ENCODE results near the gene PBX4. TPM values are rescaled to one million over a fixed set of nuclear protein-coding genes. Genes with fewer than 3 reads are reported as not detected.
A peak's percentile ranks its signal among the peaks of the same experiment; 100 is the strongest.

PBX4 gene
- total RNA-seq, 2 experiments from 2014 or later, result 5.0 to 6.7 TPM

DNA sequence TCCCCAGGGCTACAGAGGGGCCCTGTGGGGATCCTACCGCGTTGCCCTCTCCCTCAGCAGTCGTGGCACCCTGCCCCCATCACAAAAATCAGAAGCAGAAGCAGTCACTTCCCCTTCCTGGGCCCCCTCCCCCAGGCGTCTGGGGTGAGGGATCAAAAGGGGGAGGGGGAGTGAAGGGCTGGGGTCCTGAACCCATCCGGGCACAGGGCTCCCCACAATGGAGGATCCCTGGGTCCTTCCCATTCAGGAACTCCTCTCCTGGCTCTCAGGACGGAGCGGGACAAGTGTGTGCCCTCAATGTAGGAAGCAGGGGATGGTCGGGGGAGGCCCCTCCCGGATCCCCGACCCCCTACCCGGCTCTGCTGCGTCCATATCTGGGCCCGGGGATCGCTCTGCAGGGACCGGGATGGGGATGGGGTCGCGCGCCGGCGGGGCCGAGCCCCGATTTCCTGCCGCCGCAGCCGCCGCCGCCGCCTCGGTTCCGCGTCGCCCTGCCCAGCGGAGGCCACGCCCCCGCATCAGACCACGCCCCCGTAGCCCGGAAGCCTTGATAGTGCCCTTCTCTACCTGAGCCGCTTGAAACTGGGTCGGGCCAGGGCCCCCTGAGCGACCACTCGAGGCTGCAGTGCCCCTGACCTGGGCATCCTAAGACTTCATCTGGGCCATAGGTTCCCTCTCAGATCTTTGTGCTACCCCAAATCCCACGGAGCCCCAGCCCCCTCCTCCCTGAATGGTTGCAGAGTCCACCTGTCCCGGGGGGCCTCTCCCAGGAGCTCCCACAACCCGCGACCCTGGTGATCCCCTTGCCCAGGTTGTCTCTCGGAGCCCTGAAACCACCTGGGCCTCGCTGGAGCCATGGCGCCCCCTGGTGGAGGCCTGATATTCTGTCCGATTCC is 24.9 kb upstream of the PBX4 start, which contains the start of gene GMIP:
TSS of gene GMIP (minus strand) at position 500 of the 896 bp plus-strand sequence. CDS start at position 372, 128 bp downstream.
- ChIA-PET POLR2A (no interaction called here), CTCF (ENCODE audit: unreplicated experiment) (no interaction called here)
- H3K4me3 ChIP-seq (ENCODE audit: low read depth, low read length, poor library complexity, severe bottlenecking), result peak within 1 kb of the TSS; percentile 78
- peak within 1 kb of the TSS; percentile 26; the same call in 1 of the 2 replicates for H2AFZ ChIP-seq (ENCODE audit: low read length)
- peaks cover 16% of the 10 kb centered on the region; the same call in 1 of the 2 replicates for H3K79me2 ChIP-seq (ENCODE audit: insufficient read depth, low read depth, low read length)
- intact Hi-C loops (cut with micrococcal nuclease; ENCODE audit: unreplicated experiment), result loop anchor here (1.0 kb wide), 1 partner anchor 111 kb away; no protein-coding TSS in a partner anchor
- H3K4me2 ChIP-seq (ENCODE audit: low read length), result peak within 1 kb of the TSS; percentile 87
- TF ChIP-seq, protein P1, sequence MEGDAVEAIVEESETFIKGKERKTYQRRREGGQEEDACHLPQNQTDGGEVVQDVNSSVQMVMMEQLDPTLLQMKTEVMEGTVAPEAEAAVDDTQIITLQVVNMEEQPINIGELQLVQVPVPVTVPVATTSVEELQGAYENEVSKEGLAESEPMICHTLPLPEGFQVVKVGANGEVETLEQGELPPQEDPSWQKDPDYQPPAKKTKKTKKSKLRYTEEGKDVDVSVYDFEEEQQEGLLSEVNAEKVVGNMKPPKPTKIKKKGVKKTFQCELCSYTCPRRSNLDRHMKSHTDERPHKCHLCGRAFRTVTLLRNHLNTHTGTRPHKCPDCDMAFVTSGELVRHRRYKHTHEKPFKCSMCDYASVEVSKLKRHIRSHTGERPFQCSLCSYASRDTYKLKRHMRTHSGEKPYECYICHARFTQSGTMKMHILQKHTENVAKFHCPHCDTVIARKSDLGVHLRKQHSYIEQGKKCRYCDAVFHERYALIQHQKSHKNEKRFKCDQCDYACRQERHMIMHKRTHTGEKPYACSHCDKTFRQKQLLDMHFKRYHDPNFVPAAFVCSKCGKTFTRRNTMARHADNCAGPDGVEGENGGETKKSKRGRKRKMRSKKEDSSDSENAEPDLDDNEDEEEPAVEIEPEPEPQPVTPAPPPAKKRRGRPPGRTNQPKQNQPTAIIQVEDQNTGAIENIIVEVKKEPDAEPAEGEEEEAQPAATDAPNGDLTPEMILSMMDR (conservative IDR thresholded peaks at IDR 0.05; ENCODE audit: low read length), result peak; percentile 96
- no peak for TF ChIP-seq EZH2phosphoT487 (IDR thresholded peaks at IDR 0.05; ENCODE audit: borderline replicate concordance, low read depth, low read length)
- H3K27ac ChIP-seq (ENCODE audit: low read depth, low read length, poor library complexity, severe bottlenecking), result peak within 1 kb of the TSS; percentile 90
- BruUV-seq (replicated peaks), result no TSS peak
- no peaks in the 10 kb centered on the region for H3K9me3 ChIP-seq (ENCODE audit: low read length)
- no peaks in the 10 kb centered on the region for H3K9me2 ChIP-seq (ENCODE audit: insufficient read depth, low read length)
- peaks cover 21% of the 10 kb centered on the region for H3K4me1 ChIP-seq (ENCODE audit: insufficient read depth, low read length, poor library complexity, severe bottlenecking)
- peaks cover 63% of the 10 kb centered on the region for H3K36me3 ChIP-seq (ENCODE audit: insufficient read depth, low read length)
- no peaks in the 10 kb centered on the region for H4K20me1 ChIP-seq (ENCODE audit: insufficient read depth, low read length)
- peak; percentile 85 for DNase-seq (ENCODE audit: low spot score)

- Histone ChIP-seq H3K4me2 (ENCODE audit: low read length) (peak overlapping the region; percentile 87), H2AFZ (ENCODE audit: low read length) (peak overlapping the region; percentile 26; the same call in 1 of the 2 replicates), H3K36me3 (ENCODE audit: insufficient read depth, low read length) (peaks cover 62% of the 10 kb centered on the region), H3K79me2 (ENCODE audit: insufficient read depth, low read depth, low read length) (peaks cover 16% of the 10 kb centered on the region; the same call in 1 of the 2 replicates), H4K20me1 (ENCODE audit: insufficient read depth, low read length) (no peaks in the 10 kb centered on the region), H3K9me3 (ENCODE audit: low read length) (no peaks in the 10 kb centered on the region), H3K4me3 (ENCODE audit: low read depth, low read length, poor library complexity, severe bottlenecking) (peak overlapping the region; percentile 78), H3K9me2 (ENCODE audit: insufficient read depth, low read length) (no peaks in the 10 kb centered on the region), H3K27ac (ENCODE audit: low read depth, low read length, poor library complexity, severe bottlenecking) (peak overlapping the region; percentile 90), H3K4me1 (ENCODE audit: insufficient read depth, low read length, poor library complexity, severe bottlenecking) (peaks cover 21% of the 10 kb centered on the region)
- no TSS peak for BruUV-seq (replicated peaks)
- ChIA-PET POLR2A (no interaction called here), CTCF (ENCODE audit: unreplicated experiment) (no interaction called here)
- intact Hi-C loops (cut with micrococcal nuclease; ENCODE audit: unreplicated experiment), result loop anchor here (1.0 kb wide), 1 partner anchor 110 kb away; no protein-coding TSS in a partner anchor
- TF ChIP-seq, protein P1 (conservative IDR thresholded peaks at IDR 0.05; ENCODE audit: low read length), result no peak
- TF ChIP-seq EZH2phosphoT487 (IDR thresholded peaks at IDR 0.05; ENCODE audit: borderline replicate concordance, low read depth, low read length), result no peak
- peak; percentile 29 for DNase-seq (ENCODE audit: low spot score)
Observed at GRCh38 chr19:19642506-19643157, 24.1 kb upstream of the PBX4 start.
